IPS-NIHi11 (cell line): ENCODE results near the gene DEDD2.
A peak's percentile ranks its signal among the peaks of the same experiment; 100 is the strongest.

Source experiments
- DNase-seq: peaks from one replicate; pipeline ENCODE4 v3.0.0; 2012; ENCODE audit warnings: mixed read lengths, low spot score

DEDD2 gene

GRCh38 chr19:42170715-42171114 is 46.8 kb downstream of the DEDD2 start:
- no peak for DNase-seq

GRCh38 chr19:42169486-42170413 is 47.7 kb downstream of the DEDD2 start:
- no peak for DNase-seq

- no peak for DNase-seq
These were observed 49.3 kb downstream of the DEDD2 start for GRCh38 chr19:42168206-42168605.

- DNase-seq: no peak
These were observed 51.2 kb downstream of the DEDD2 start for GRCh38 chr19:42166316-42166715.

GRCh38 chr19:42165146-42165545 is 52.3 kb downstream of the DEDD2 start:
- no peak for DNase-seq

GRCh38 chr19:42161616-42162263 is 55.7 kb downstream of the DEDD2 start:
- DNase-seq: no peak

GRCh38 chr19:42159942-42160341 is 57.5 kb downstream of the DEDD2 start:
- no peak for DNase-seq

- DNase-seq: no peak
These were observed 58.6 kb downstream of the DEDD2 start for GRCh38 chr19:42158926-42159325.

- DNase-seq: no peak
These were observed 60.9 kb downstream of the DEDD2 start for GRCh38 chr19:42156571-42156970.

- DNase-seq: no peak
These were observed 61.7 kb downstream of the DEDD2 start for GRCh38 chr19:42155796-42156195.

GRCh38 chr19:42154471-42155323 is 62.8 kb downstream of the DEDD2 start:
- no peak for DNase-seq

GRCh38 chr19:42153672-42154433 is 63.6 kb downstream of the DEDD2 start:
- no peak for DNase-seq

- DNase-seq: no peak
These were observed 64.4 kb downstream of the DEDD2 start for GRCh38 chr19:42152910-42153671.

- DNase-seq: no peak
These were observed 65.4 kb downstream of the DEDD2 start for GRCh38 chr19:42151782-42152684.

- peak; percentile 68 for DNase-seq
These were observed 66.5 kb downstream of the DEDD2 start for GRCh38 chr19:42150911-42151361.

- DNase-seq: no peak
These were observed 67.1 kb downstream of the DEDD2 start for GRCh38 chr19:42150364-42150763.

- no peak for DNase-seq
These were observed 67.9 kb downstream of the DEDD2 start for GRCh38 chr19:42149447-42150202.
